ENCODE measurements around the gene TASOR. TPM values are rescaled to one million over a fixed set of nuclear protein-coding genes. Genes with fewer than 3 reads are reported as not detected.
"Not testable (repeated sequence)": the region's sequence is repeated elsewhere in the genome, so short reads cannot be mapped to it uniquely, and the experiment has no call there.

TASOR gene
- 10 to 100 TPM; 36.6 to 59.3 (median 49.3) TPM for total RNA-seq

- Histone ChIP-seq H3K36me3 (peaks cover 0 to 8% (median 0%) of the 10 kb centered on the region in 3 donors), H3K4me1 (peaks cover 13 to 46% (median 15%) of the 10 kb centered on the region in 3 donors), H3K9me3 (no peaks in the 10 kb centered on the region), H3K4me3 (peak within 1 kb of the TSS; percentile 71 to 93 (median 80)), H3K27me3 (no peaks in the 10 kb centered on the region), H3K27ac (peak within 1 kb of the TSS; percentile 97 to 100 (median 97))
- 70 to 78% methylated on average over 13 to 17 of the region's 68 CpGs for WGBS, 2 donors
- TF ChIP-seq POLR2A (IDR thresholded peaks at IDR 0.05) (peak in 3 of 4 donors; percentile 33 to 90 (median 69)), CTCF (IDR thresholded peaks at IDR 0.05) (no peak)
- intact Hi-C loops (cut with DNase I) = no loop called here
- DNase-seq = peak; percentile 40
Observed at GRCh38 chr3:56683122-56683817, at the start of gene TASOR. TASOR (minus strand) TSS chr3:56683265; CDS start chr3:56683006, 259 bp downstream.

- 81 to 90% methylated on average over 5 to 8 of the region's 8 CpGs for WGBS, 2 donors
- H3K36me3 ChIP-seq = peaks cover 10 to 97% (median 29%) of the 10 kb centered on the region in 3 donors
Observed at GRCh38 chr3:56732109-56732508, 49.0 kb upstream of the TASOR start.

GRCh38 chr3:56725175-56725574, 42.1 kb upstream of the TASOR start:
- intact Hi-C loops (cut with DNase I) = no loop called here
- WGBS, 2 donors = 61 to 78% methylated on average over 3 of the region's 3 CpGs
- Histone ChIP-seq H3K4me1 (no peaks in the 10 kb centered on the region), H3K4me3 (no peak overlapping the region), H3K27ac (no peak overlapping the region), H3K36me3 (peaks cover 6 to 78% (median 11%) of the 10 kb centered on the region in 3 donors), H3K27me3 (no peaks in the 10 kb centered on the region), H3K9me3 (no peaks in the 10 kb centered on the region)
- DNase-seq = no peak
- no peak for TF ChIP-seq CTCF (IDR thresholded peaks at IDR 0.05)
- no peak for TF ChIP-seq POLR2A (IDR thresholded peaks at IDR 0.05)

More at GRCh38 chr3:56732109-56732508, 49.0 kb upstream of the TASOR start:
- Histone ChIP-seq H3K27ac (no peak overlapping the region), H3K27me3 (no peaks in the 10 kb centered on the region), H3K4me1 (no peaks in the 10 kb centered on the region), H3K4me3 (no peak overlapping the region), H3K9me3 (no peaks in the 10 kb centered on the region)
- DNase-seq = no peak
- TF ChIP-seq POLR2A (IDR thresholded peaks at IDR 0.05) = no peak
- TF ChIP-seq CTCF (IDR thresholded peaks at IDR 0.05) = no peak
- intact Hi-C loops (cut with DNase I) = no loop called here

GRCh38 chr3:56724676-56725075, 41.6 kb upstream of the TASOR start:
- no peaks in the 10 kb centered on the region for H3K9me3 ChIP-seq
- no peak overlapping the region for H3K27ac ChIP-seq
- no peak for DNase-seq
- WGBS, 2 donors = 85 to 97% methylated on average over 3 of the region's 3 CpGs
- intact Hi-C loops (cut with DNase I) = no loop called here
- no peak overlapping the region for H3K4me3 ChIP-seq
- H3K27me3 ChIP-seq = no peaks in the 10 kb centered on the region
- no peaks in the 10 kb centered on the region for H3K4me1 ChIP-seq
- peaks cover 6 to 73% (median 11%) of the 10 kb centered on the region in 3 donors for H3K36me3 ChIP-seq
- TF ChIP-seq POLR2A (IDR thresholded peaks at IDR 0.05) (no peak), CTCF (IDR thresholded peaks at IDR 0.05) (no peak)

GRCh38 chr3:56720849-56721248, 37.8 kb upstream of the TASOR start:
- Histone ChIP-seq H3K27ac (no peak overlapping the region), H3K4me3 (no peak overlapping the region), H3K4me1 (no peaks in the 10 kb centered on the region), H3K36me3 (peaks cover 0 to 35% (median 0%) of the 10 kb centered on the region in 3 donors), H3K9me3 (no peaks in the 10 kb centered on the region), H3K27me3 (no peaks in the 10 kb centered on the region)
- intact Hi-C loops (cut with DNase I) = no loop called here
- DNase-seq = no peak
- TF ChIP-seq POLR2A (IDR thresholded peaks at IDR 0.05) = no peak
- TF ChIP-seq CTCF (IDR thresholded peaks at IDR 0.05) = no peak

GRCh38 chr3:56718809-56719208, 35.7 kb upstream of the TASOR start:
- intact Hi-C loops (cut with DNase I); H3K27ac ChIP-seq; H3K4me1 ChIP-seq; H3K9me3 ChIP-seq; H3K27me3 ChIP-seq; H3K4me3 ChIP-seq; DNase-seq: not testable (repeated sequence)
- peaks cover 0 to 15% (median 0%) of the 10 kb centered on the region in 3 donors for H3K36me3 ChIP-seq
- no CpG with 5 or more reads among the region's 21 CpGs for WGBS, 2 donors
